ENCODE measurements around the gene C2CD2. TPM values are rescaled to one million over a fixed set of nuclear protein-coding genes. Genes with fewer than 3 reads are reported as not detected.

Gene C2CD2
- 20.5 and 32.3 TPM in 2 replicates for total RNA-seq (ENCODE audit: low replicate concordance)
- long read RNA-seq, partial matches to known transcripts = 1 of 17 reads
- long read RNA-seq, other reads (novel, unspliced or antisense) = 15 of 17 reads

DNA sequence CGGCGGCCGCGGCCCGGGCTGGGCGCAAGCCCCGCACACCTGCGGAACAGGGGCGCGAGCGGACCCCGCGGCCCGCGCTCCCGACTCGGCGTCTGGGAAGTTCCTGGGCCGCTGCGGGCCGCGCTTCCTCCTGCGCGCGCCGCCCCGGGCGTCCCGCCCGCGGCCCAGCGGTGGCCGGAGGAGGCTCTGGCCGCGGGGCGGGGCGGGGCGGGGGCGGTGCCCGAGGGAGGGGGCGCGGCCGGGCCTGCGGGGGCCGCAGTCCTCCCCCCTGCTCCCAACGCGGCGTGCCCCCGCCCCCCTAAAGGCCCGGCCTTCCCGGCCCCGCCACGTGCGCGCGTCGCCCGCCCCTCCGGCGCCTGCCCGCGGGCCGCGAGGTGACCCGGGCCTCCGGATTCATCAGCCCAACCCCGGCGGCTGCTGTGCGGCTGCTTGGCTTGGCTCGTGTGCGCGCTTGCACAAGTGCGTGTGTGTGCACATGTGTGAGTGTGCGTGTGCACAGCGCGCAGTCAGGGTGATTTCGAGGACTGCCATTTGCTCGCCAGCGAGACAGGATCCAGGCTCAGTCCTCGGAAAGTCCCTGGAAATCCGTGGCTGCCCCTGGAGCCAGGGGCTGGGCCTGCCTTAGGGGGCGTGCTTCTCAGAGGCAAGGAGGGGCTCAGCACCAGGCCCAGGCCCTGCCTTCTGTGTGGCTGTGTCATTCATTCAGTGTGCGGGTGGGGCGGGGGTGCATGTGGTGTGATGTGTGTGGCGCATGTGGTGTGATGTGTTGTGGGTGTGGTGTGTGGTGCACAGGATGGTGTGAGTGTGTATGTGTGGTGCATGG is at the start of gene C2CD2:
Gene C2CD2 (minus strand): TSS at position 188 of the 823 bp plus-strand sequence. CDS start 370 bp downstream, outside the sequence.
- no peak for DNase-seq (ENCODE audit: extremely low spot score, unreplicated experiment)
- H3K27ac Mint-ChIP-seq = peak within 1 kb of the TSS; percentile 98
- no peaks in the 10 kb centered on the region for H3K9me3 Mint-ChIP-seq
- TF ChIP-seq, protein P1, sequence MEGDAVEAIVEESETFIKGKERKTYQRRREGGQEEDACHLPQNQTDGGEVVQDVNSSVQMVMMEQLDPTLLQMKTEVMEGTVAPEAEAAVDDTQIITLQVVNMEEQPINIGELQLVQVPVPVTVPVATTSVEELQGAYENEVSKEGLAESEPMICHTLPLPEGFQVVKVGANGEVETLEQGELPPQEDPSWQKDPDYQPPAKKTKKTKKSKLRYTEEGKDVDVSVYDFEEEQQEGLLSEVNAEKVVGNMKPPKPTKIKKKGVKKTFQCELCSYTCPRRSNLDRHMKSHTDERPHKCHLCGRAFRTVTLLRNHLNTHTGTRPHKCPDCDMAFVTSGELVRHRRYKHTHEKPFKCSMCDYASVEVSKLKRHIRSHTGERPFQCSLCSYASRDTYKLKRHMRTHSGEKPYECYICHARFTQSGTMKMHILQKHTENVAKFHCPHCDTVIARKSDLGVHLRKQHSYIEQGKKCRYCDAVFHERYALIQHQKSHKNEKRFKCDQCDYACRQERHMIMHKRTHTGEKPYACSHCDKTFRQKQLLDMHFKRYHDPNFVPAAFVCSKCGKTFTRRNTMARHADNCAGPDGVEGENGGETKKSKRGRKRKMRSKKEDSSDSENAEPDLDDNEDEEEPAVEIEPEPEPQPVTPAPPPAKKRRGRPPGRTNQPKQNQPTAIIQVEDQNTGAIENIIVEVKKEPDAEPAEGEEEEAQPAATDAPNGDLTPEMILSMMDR (conservative IDR thresholded peaks at IDR 0.05) = no peak
- peaks cover 31% of the 10 kb centered on the region for H3K4me1 Mint-ChIP-seq (ENCODE audit: unreplicated experiment)
- peaks cover 3% of the 10 kb centered on the region for H3K27me3 Mint-ChIP-seq
- no peaks in the 10 kb centered on the region for H3K36me3 Mint-ChIP-seq
- peak within 1 kb of the TSS; percentile 87 for H3K4me3 Mint-ChIP-seq

DNA sequence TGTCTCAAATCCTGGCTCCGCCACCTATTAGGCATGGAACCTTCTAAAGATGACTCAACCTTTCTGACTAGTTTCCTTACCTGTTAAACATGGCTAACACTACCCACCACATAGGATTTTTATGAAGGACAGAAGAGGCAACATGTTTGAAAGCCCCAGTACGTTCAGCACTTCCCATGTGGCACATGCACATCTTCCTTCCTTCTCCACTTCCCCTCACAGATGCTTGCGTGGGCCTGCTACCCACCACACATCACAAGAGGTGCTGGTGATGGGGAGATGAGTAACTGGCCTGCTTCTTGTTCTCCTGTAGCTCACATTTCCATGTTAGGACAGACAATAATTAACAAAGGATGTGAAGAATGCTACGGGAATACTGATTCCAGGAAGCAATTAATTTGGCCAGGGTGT is 49.2 kb upstream of the C2CD2 start:
- no peak for DNase-seq (ENCODE audit: extremely low spot score, unreplicated experiment)
- TF ChIP-seq, protein P1 (conservative IDR thresholded peaks at IDR 0.05) = no peak
- Mint-ChIP-seq H3K4me3 (no peak overlapping the region), H3K27me3 (no peaks in the 10 kb centered on the region), H3K4me1 (ENCODE audit: unreplicated experiment) (peaks cover 20% of the 10 kb centered on the region), H3K36me3 (peaks cover 46% of the 10 kb centered on the region), H3K9me3 (no peaks in the 10 kb centered on the region), H3K27ac (no peak overlapping the region)

DNA sequence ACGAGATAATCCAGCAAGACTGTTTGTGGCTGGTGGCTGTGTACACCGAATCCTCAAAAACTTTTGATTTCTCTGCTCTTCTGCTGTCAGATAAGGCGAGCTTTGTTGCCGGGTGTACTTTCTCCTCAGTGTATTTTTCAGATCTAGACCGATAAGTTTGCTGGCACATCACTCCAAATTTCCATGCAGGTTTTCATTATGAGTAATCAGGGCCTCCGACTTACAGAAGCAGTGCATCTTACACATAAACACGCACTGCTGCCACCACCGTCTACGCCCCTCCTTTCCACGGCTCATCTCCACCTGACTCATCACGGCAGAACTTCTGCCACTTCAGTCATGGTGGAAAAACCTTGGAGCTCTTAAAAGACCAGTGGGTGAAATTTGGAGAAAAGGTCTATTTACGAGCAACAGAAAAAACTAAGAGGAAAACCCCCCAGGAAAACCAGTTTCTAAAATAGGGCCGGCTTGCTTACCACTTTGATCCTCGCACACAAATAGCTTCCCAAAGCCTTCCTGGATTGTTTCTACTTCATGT is 48.7 kb upstream of the C2CD2 start:
- peaks cover 45% of the 10 kb centered on the region for H3K36me3 Mint-ChIP-seq
- no peak overlapping the region for H3K27ac Mint-ChIP-seq
- no peaks in the 10 kb centered on the region for H3K9me3 Mint-ChIP-seq
- H3K27me3 Mint-ChIP-seq = no peaks in the 10 kb centered on the region
- no peak for DNase-seq (ENCODE audit: extremely low spot score, unreplicated experiment)
- no peak overlapping the region for H3K4me3 Mint-ChIP-seq
- TF ChIP-seq, protein P1 (conservative IDR thresholded peaks at IDR 0.05) = no peak
- H3K4me1 Mint-ChIP-seq (ENCODE audit: unreplicated experiment) = peaks cover 16% of the 10 kb centered on the region

DNA sequence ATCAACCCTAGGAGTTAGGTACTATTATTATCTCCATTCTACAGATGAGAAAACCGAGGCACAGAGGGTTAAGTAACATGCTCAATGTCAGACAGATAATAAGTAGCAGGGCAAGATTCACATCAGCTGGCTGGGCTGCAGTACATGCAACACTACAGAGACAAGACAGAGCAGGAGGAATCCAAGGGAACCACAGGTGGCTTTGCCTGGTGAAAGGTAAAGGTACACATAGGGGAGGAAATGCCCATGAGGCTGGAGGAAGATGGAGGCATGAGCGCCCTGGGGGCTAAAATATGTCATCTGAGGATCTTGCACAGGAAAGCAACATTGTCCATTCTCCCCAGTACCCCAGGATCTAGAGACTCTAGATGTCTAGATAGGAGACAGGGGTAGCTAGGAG is 48.0 kb upstream of the C2CD2 start:
- H3K4me3 Mint-ChIP-seq = no peak overlapping the region
- DNase-seq (ENCODE audit: extremely low spot score, unreplicated experiment) = no peak
- no peaks in the 10 kb centered on the region for H3K27me3 Mint-ChIP-seq
- no peak overlapping the region for H3K27ac Mint-ChIP-seq
- TF ChIP-seq, protein P1 (conservative IDR thresholded peaks at IDR 0.05) = no peak
- H3K36me3 Mint-ChIP-seq = peaks cover 42% of the 10 kb centered on the region
- H3K4me1 Mint-ChIP-seq (ENCODE audit: unreplicated experiment) = peaks cover 13% of the 10 kb centered on the region
- H3K9me3 Mint-ChIP-seq = no peaks in the 10 kb centered on the region

DNA sequence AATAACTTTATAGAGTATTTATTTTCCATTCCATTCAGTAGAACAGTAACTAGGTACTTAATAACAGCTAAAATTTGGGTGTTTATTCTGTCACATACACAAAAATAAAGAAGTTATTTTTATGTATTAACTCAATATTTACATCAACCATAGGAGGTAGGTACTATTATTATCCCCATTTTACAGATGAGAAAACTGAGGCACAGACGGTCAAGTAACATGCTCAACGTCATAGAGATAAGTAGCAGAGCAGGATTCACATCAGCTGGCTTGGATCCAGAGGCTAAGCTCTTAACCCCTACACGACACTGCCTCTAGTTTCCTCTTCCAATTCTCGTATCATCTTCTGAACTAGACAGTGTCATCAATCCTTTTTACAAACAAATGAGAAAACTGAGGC is 47.1 kb upstream of the C2CD2 start:
- TF ChIP-seq, protein P1 (conservative IDR thresholded peaks at IDR 0.05) = no peak
- DNase-seq (ENCODE audit: extremely low spot score, unreplicated experiment) = no peak
- no peak overlapping the region for H3K4me3 Mint-ChIP-seq
- H3K4me1 Mint-ChIP-seq (ENCODE audit: unreplicated experiment) = peaks cover 13% of the 10 kb centered on the region
- no peaks in the 10 kb centered on the region for H3K9me3 Mint-ChIP-seq
- H3K36me3 Mint-ChIP-seq = peaks cover 46% of the 10 kb centered on the region
- no peaks in the 10 kb centered on the region for H3K27me3 Mint-ChIP-seq
- no peak overlapping the region for H3K27ac Mint-ChIP-seq

All from type B pancreatic cell (in vitro differentiated cells).